Measurements from ENCODE around the gene MACROD2. TPM values are rescaled to one million over a fixed set of nuclear protein-coding genes. Genes with fewer than 3 reads are reported as not detected.

The MACROD2 gene
- total and polyA plus RNA-seq, 2 experiments from 2014 or later, result 2.8 to 4.3 TPM

DNA sequence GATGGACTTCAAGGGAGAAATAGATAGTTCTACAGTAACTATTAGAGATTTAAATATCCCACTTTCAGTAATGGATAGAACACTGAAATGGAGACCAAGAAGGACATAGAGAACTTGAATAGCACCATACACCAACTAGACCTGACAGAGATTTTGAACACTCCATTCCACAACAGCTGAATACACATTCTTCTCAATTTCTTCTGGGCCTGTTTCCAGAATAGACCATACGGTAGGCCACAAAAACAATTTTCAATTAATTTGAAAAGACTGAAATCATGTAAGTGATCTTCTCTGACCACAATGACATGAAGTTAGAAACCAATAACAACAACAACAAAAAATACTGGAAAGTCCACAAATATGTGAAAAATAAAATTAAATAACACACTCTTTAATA is 1321.2 kb downstream of the MACROD2 start:
- Mint-ChIP-seq H3K27ac (no peak overlapping the region), H3K4me3 (no peak overlapping the region)

DNA sequence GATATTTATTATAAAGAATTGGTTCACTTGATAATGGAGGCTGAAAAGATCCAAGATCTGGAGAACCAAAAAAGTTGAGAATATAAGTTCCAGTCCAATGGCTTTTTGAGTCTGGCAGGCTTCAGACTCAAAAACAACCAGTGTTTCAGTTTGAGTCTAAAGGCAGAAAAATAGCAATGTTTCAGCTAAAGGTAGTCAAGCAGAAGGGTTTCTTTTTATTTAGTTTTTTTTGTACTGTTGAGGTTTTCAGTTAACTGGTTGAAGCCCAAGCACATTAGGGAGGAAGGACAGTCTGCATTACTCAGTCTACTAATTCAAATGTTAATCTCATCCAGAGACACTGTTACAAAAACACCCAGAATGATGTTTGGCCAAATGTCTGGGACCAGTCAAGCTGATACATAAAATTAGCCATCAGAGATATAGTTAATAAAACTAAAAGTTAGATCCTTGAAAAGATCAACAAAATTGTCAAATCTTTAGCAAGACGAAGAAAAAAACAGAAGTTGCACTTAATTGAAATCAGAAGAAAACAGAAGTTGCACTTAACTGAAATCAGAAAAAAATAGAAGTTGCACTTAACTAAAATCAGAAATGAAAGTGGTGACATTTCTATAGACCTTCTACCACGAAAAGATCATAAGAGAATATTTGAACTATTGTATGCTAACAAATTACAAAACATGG is 1322.4 kb downstream of the MACROD2 start:
- H3K9me3 Mint-ChIP-seq, result no peaks in the 10 kb centered on the region
- peaks cover 6% of the 10 kb centered on the region; the same call in 2 of the 3 replicates for H3K4me1 Mint-ChIP-seq
- Histone ChIP-seq H3K36me3 (ENCODE audit: insufficient read depth) (no peaks in the 10 kb centered on the region), H4K20me1 (replicated peaks; ENCODE audit: insufficient read depth) (no peaks in the 10 kb centered on the region), H2AFZ (no peak overlapping the region), H3K9me2 (ENCODE audit: insufficient read depth) (no peaks in the 10 kb centered on the region), H3K4me2 (no peak overlapping the region), H3K4me3 (no peak overlapping the region), H3F3A (replicated peaks; ENCODE audit: low read depth) (no peaks in the 10 kb centered on the region), H3K4me1 (ENCODE audit: insufficient read depth) (no peaks in the 10 kb centered on the region), H3K27ac (ENCODE audit: low read depth) (no peak overlapping the region), H3K79me2 (replicated peaks; ENCODE audit: insufficient read depth) (no peaks in the 10 kb centered on the region), H3K27me3 (ENCODE audit: insufficient read depth) (no peaks in the 10 kb centered on the region)
- no peaks in the 10 kb centered on the region for H3K27me3 Mint-ChIP-seq (ENCODE audit: insufficient read depth, low read depth, poor library complexity)
- no peaks in the 10 kb centered on the region for H3K36me3 Mint-ChIP-seq (ENCODE audit: low read depth)
- DNase-seq (ENCODE audit: low spot score) (no peak), ATAC-seq (no peak)
- H3K4me3 Mint-ChIP-seq, result no peak overlapping the region
- H3K27ac Mint-ChIP-seq, result no peak overlapping the region
- TF ChIP-seq EZH2phosphoT487 (IDR thresholded peaks at IDR 0.05; ENCODE audit: unreplicated experiment), result no peak
- TF ChIP-seq, protein P1, sequence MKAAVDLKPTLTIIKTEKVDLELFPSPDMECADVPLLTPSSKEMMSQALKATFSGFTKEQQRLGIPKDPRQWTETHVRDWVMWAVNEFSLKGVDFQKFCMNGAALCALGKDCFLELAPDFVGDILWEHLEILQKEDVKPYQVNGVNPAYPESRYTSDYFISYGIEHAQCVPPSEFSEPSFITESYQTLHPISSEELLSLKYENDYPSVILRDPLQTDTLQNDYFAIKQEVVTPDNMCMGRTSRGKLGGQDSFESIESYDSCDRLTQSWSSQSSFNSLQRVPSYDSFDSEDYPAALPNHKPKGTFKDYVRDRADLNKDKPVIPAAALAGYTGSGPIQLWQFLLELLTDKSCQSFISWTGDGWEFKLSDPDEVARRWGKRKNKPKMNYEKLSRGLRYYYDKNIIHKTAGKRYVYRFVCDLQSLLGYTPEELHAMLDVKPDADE (IDR thresholded peaks at IDR 0.05), result no peak
- TF ChIP-seq STAT1 (IDR thresholded peaks at IDR 0.05; ENCODE audit: unreplicated experiment), result no peak
- no peak for TF ChIP-seq NANOG (IDR thresholded peaks at IDR 0.05; ENCODE audit: borderline replicate concordance)

More for the DNA sequence above, 1321.2 kb downstream of the MACROD2 start:
- Histone ChIP-seq H3K9me2 (ENCODE audit: insufficient read depth) (no peaks in the 10 kb centered on the region), H3K36me3 (ENCODE audit: insufficient read depth) (no peaks in the 10 kb centered on the region), H3K27me3 (ENCODE audit: insufficient read depth) (no peaks in the 10 kb centered on the region), H2AFZ (no peak overlapping the region), H4K20me1 (replicated peaks; ENCODE audit: insufficient read depth) (no peaks in the 10 kb centered on the region), H3K79me2 (replicated peaks; ENCODE audit: insufficient read depth) (no peaks in the 10 kb centered on the region), H3K4me1 (ENCODE audit: insufficient read depth) (no peaks in the 10 kb centered on the region), H3K4me2 (no peak overlapping the region), H3K27ac (ENCODE audit: low read depth) (no peak overlapping the region), H3K4me3 (no peak overlapping the region), H3F3A (replicated peaks; ENCODE audit: low read depth) (no peaks in the 10 kb centered on the region)
- TF ChIP-seq JUNB (IDR thresholded peaks at IDR 0.05; ENCODE audit: unreplicated experiment) (no peak), ZNF114 (CRISPR knock-in tag; IDR thresholded peaks at IDR 0.05) (no peak), ZNF331 (CRISPR knock-in tag; IDR thresholded peaks at IDR 0.05; ENCODE audit: low read depth) (no peak), REST (IDR thresholded peaks at IDR 0.05; ENCODE audit: unreplicated experiment) (no peak)
- no peaks in the 10 kb centered on the region for H3K9me3 Mint-ChIP-seq
- ATAC-seq, result no peak
- DNase-seq (ENCODE audit: low spot score), result no peak
- H3K36me3 Mint-ChIP-seq (ENCODE audit: low read depth), result no peaks in the 10 kb centered on the region
- peaks cover 6% of the 10 kb centered on the region; the same call in 2 of the 3 replicates for H3K4me1 Mint-ChIP-seq
- no peaks in the 10 kb centered on the region for H3K27me3 Mint-ChIP-seq (ENCODE audit: insufficient read depth, low read depth, poor library complexity)

Data from GM23338 (cell line).